HepG2 (cell line): Measurements from ENCODE around the gene DENND1C. TPM values are rescaled to one million over a fixed set of nuclear protein-coding genes. Genes with fewer than 3 reads are reported as not detected.

Experiments
- ATAC-seq: fragments of 200-7000 bp; cut with Tn5 transposase; 3 replicates; pipeline ENCODE4 v1.9.1; 2020; ENCODE audit warnings: mild to moderate bottlenecking, moderate library complexity
- BruUV-seq: library from RNA; stranded (reverse); fragments of 400-500 nt; replicated peaks from 2 replicates; lab custom pipeline; 2021; lab: Mats Ljungman, UMichigan
- CTCF ChIA-PET: fragments of 300-600 bp; formaldehyde crosslinking; extraction: SDS; loops from one replicate; lab custom pipeline; 2021; ENCODE audit warnings: low total read pairs, inconsistent platforms, low intra/inter-chr PET ratio; lab: Yijun Ruan, JAX
- POLR2A ChIA-PET: fragments of 350-600 bp; sonication (Branson Sonifier 250); formaldehyde crosslinking; loops from one replicate; lab custom pipeline; 2020; ENCODE audit warnings: antibody characterized with exemption, inconsistent platforms; lab: Yijun Ruan, JAX
- DNase-seq: peaks from one replicate; pipeline ENCODE4 v3.0.0-alpha.2; 2015; ENCODE audit warnings: low spot score
- FAIRE-seq: peaks from 3 replicates; lab custom pipeline; 2011; peaks lifted over from hg19 to GRCh38; lab: Jason Lieb, UNC
- H2AFZ ChIP-seq: one replicate; pipeline ENCODE4 v1.6.1; 2011; ENCODE audit warnings: low read length, inconsistent platforms
- H3K27ac ChIP-seq: fragments of 300-600 bp; 3 replicates; pipeline ENCODE4 v1.8.0; 2011; ENCODE audit warnings: mixed run types, mild to moderate bottlenecking, mixed read lengths, low read length, inconsistent platforms; ENCODE audit not compliant: insufficient read depth; ENCODE audit errors: extremely low read length
- H3K27me3 ChIP-seq, 2 experiments: fragments of 200-600 bp in 1 of 2; 2 replicates in 1 of 2; 3 replicates in 1 of 2; pipeline versions ENCODE4 v1.6.0 to v1.8.0; 2011; ENCODE audit warnings: low read length in 2 of 2, mild to moderate bottlenecking in 2 of 2, moderate library complexity in 2 of 2, inconsistent platforms in 1 of 2; ENCODE audit not compliant: insufficient read depth in 2 of 2, control insufficient read depth in 1 of 2
- H3K36me3 ChIP-seq, 2 experiments: fragments of 200-600 bp in 1 of 2; replicated peaks in 1 of 2; 2 replicates in 1 of 2; 3 replicates in 1 of 2; pipeline versions ENCODE4 v1.5.1 to v1.8.0; 2011; ENCODE audit warnings: low read length in 2 of 2, inconsistent platforms in 1 of 2; ENCODE audit not compliant: insufficient read depth in 2 of 2, control insufficient read depth in 1 of 2
- H3K4me1 ChIP-seq: 2 replicates; pipeline ENCODE4 v1.5.1; 2012; ENCODE audit warnings: low read length, inconsistent platforms; ENCODE audit not compliant: insufficient read depth
- H3K4me2 ChIP-seq: 2 replicates; pipeline ENCODE4 v1.6.0; 2011; ENCODE audit warnings: low read depth, low read length, inconsistent platforms
- H3K4me3 ChIP-seq, 3 experiments: fragments of 200-600 bp in 1 of 3; sonication (generic), shearing (Covaris generic) in 1 of 3; replicated peaks in 1 of 3; 2 replicates each; pipeline ENCODE4 v1.5.1; 2011 to 2016; ENCODE audit warnings: low read length in 3 of 3, inconsistent platforms in 2 of 3, low read depth in 2 of 3, mild to moderate bottlenecking in 2 of 3, control low read depth in 1 of 3, mixed read lengths in 1 of 3; ENCODE audit not compliant: insufficient read depth in 1 of 3
- H3K79me2 ChIP-seq: one replicate; pipeline ENCODE4 v1.6.1; 2011; ENCODE audit warnings: low read length, inconsistent platforms; ENCODE audit not compliant: insufficient read depth
- H3K9ac ChIP-seq: 2 replicates; pipeline ENCODE4 v1.6.0; 2011; ENCODE audit warnings: mild to moderate bottlenecking, low read depth, low read length, inconsistent platforms; ENCODE audit not compliant: insufficient read depth
- H3K9me3 ChIP-seq: 2 replicates; pipeline ENCODE4 v1.5.1; 2012; ENCODE audit warnings: mild to moderate bottlenecking, low read length
- H4K20me1 ChIP-seq: 2 replicates; pipeline ENCODE4 v1.6.0; 2011; ENCODE audit warnings: inconsistent platforms, mild to moderate bottlenecking, low read length, moderate library complexity; ENCODE audit not compliant: insufficient read depth
- ATM ChIP-seq: fragments of 450-650 bp; IDR thresholded peaks from 2 replicates; pipeline ENCODE4 v1.7.1; 2017; ENCODE audit warnings: mild to moderate bottlenecking, borderline replicate concordance
- ELF3 ChIP-seq: IDR thresholded peaks from 2 replicates; pipeline ENCODE4 v1.6.1; 2016; ENCODE audit warnings: missing genetic modification reagents, missing compliant biosample characterization
- MXI1 ChIP-seq: IDR thresholded peaks from 3 replicates; pipeline ENCODE4 v1.6.1; 2012; ENCODE audit warnings: low read depth, low read length, inconsistent platforms, borderline replicate concordance
- POLR2AphosphoS5 ChIP-seq: IDR thresholded peaks from 2 replicates; pipeline ENCODE4 v1.6.1; 2012; ENCODE audit warnings: low read depth, low read length
- SP140L ChIP-seq: sonication (generic); formaldehyde crosslinking; IDR thresholded peaks from 2 replicates; pipeline ENCODE4 v1.4.0; 2020; ENCODE audit warnings: missing genetic modification reagents, borderline replicate concordance
- ZFP82 ChIP-seq: sonication (generic); formaldehyde crosslinking; IDR thresholded peaks from 2 replicates; pipeline ENCODE4 v1.5.1; 2020; ENCODE audit warnings: mild to moderate bottlenecking, missing genetic modification reagents, borderline replicate concordance
- ZNF7 ChIP-seq: IDR thresholded peaks from 2 replicates; pipeline ENCODE4 v1.6.1; 2016; ENCODE audit warnings: missing biosample characterization, missing genetic modification reagents
- WGBS: methylation state at CpG from one replicate; pipeline ENCODE4 v1.1.6; 2017; ENCODE audit warnings: low lambda C conversion rate; 5-methylcytosine and 5-hydroxymethylcytosine counted together
- in situ Hi-C: cut with HindIII; loops from 2 replicates; pipeline ENCODE4 v1.10.0; 2017; ENCODE audit warnings: low pct_unique_long_range_greater_than_20kb; ENCODE audit not compliant: extremely low pct_ligation_motif_present
- intact Hi-C: fragments of 100-400 bp; cut with micrococcal nuclease; formaldehyde crosslinking; loops from one replicate; pipeline ENCODE4 v1.10.0; 2022; ENCODE audit not compliant: unreplicated experiment
- polyA plus RNA-seq, 8 experiments: library from polyadenylated mRNA; depleted of rRNA in 3 of 8; stranded (reverse) in 7 of 8; unstranded in 1 of 8; fragments of >200 nt; fragmentation: Illumina TruSeq in 4 of 8; extraction: Trizol in 4 of 8; gene quantifications; 2 replicates each; pipeline versions ENCODE4 v1.2.1 to v1.2.3, GENCODE V29; 2011 to 2016; ENCODE audit warnings: low read depth in 4 of 8, missing spikeins in 1 of 8, mixed read lengths in 1 of 8; ENCODE audit not compliant: insufficient read depth in 1 of 8
- total RNA-seq, 5 experiments: library from RNA; depleted of rRNA; stranded (reverse); fragments of >200 nt; fragmentation: Illumina TruSeq; extraction: Trizol; gene quantifications; 2 replicates each; pipeline ENCODE4 v1.2.3, GENCODE V29; 2016; ENCODE audit warnings: low read depth in 1 of 5
- TF ChIP-seq, protein P1 (sequence below): sonication (generic); formaldehyde crosslinking; IDR thresholded peaks from 2 replicates; pipeline ENCODE4 v1.9.0; 2022; ENCODE audit warnings: missing genetic modification reagents, mild to moderate bottlenecking, borderline replicate concordance
- TF ChIP-seq, protein P2 (sequence below): sonication (generic); formaldehyde crosslinking; IDR thresholded peaks from 2 replicates; pipeline ENCODE4 v1.4.0; 2020; ENCODE audit warnings: missing genetic modification reagents
- TF ChIP-seq, protein P3 (sequence below): sonication (generic); formaldehyde crosslinking; IDR thresholded peaks from 2 replicates; pipeline ENCODE4 v1.4.0; 2020; ENCODE audit warnings: low read depth, mild to moderate bottlenecking, missing genetic modification reagents
- TF ChIP-seq, protein P4 (sequence below): sonication (generic); formaldehyde crosslinking; IDR thresholded peaks from 2 replicates; pipeline ENCODE4 v1.5.0; 2020; ENCODE audit warnings: mild to moderate bottlenecking, missing genetic modification reagents, borderline replicate concordance

DENND1C gene
- total and polyA plus RNA-seq, 2 of the 13 experiments (the other 11 are each of a cell fraction or from before 2014, with no cell fraction given) = 0.04 to 0.73 TPM

DNA sequence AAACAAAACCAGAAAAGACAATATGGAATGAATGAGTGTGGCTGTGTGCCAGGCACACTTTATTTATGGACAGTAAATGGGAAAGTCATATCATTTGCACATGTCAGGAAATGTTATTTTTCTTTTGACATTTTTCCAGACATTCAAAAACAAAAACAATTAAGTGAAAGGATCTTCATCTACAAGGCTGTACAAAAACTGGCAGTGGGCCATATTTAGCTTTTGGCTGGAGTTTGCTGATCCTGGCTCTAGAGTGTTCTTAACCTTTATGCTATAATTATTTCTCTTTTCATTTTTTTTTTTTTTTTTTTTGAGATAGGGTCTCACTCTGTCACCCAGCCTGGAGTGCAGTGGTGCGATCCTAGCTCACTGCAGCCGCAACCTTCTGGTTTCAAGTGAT is 42.7 kb upstream of the DENND1C start:
- no TSS peak for BruUV-seq
- H3K4me1 ChIP-seq = peaks cover 22% of the 10 kb centered on the region
- no peaks in the 10 kb centered on the region for H3K79me2 ChIP-seq
- FAIRE-seq (no peak), DNase-seq (no peak)
- no peaks in the 10 kb centered on the region for H4K20me1 ChIP-seq
- H3K27ac ChIP-seq = no peak overlapping the region
- H3K9ac ChIP-seq = no peak overlapping the region
- WGBS = 61% methylated on average over 2 of the region's 2 CpGs
- no peaks in the 10 kb centered on the region for H3K27me3 ChIP-seq
- H2AFZ ChIP-seq = no peak overlapping the region
- POLR2A ChIA-PET = no interaction called here
- H3K36me3 ChIP-seq = no peaks in the 10 kb centered on the region
- TF ChIP-seq ZNF7 (no peak), MXI1 (no peak), ATM (no peak), ZFP82 (CRISPR knock-in tag) (no peak), ELF3 (CRISPR knock-in tag) (no peak), SP140L (no peak), POLR2AphosphoS5 (no peak)
- TF ChIP-seq, protein P1, sequence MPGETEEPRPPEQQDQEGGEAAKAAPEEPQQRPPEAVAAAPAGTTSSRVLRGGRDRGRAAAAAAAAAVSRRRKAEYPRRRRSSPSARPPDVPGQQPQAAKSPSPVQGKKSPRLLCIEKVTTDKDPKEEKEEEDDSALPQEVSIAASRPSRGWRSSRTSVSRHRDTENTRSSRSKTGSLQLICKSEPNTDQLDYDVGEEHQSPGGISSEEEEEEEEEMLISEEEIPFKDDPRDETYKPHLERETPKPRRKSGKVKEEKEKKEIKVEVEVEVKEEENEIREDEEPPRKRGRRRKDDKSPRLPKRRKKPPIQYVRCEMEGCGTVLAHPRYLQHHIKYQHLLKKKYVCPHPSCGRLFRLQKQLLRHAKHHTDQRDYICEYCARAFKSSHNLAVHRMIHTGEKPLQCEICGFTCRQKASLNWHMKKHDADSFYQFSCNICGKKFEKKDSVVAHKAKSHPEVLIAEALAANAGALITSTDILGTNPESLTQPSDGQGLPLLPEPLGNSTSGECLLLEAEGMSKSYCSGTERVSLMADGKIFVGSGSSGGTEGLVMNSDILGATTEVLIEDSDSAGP (CRISPR knock-in tag) = no peak
- TF ChIP-seq, protein P2, sequence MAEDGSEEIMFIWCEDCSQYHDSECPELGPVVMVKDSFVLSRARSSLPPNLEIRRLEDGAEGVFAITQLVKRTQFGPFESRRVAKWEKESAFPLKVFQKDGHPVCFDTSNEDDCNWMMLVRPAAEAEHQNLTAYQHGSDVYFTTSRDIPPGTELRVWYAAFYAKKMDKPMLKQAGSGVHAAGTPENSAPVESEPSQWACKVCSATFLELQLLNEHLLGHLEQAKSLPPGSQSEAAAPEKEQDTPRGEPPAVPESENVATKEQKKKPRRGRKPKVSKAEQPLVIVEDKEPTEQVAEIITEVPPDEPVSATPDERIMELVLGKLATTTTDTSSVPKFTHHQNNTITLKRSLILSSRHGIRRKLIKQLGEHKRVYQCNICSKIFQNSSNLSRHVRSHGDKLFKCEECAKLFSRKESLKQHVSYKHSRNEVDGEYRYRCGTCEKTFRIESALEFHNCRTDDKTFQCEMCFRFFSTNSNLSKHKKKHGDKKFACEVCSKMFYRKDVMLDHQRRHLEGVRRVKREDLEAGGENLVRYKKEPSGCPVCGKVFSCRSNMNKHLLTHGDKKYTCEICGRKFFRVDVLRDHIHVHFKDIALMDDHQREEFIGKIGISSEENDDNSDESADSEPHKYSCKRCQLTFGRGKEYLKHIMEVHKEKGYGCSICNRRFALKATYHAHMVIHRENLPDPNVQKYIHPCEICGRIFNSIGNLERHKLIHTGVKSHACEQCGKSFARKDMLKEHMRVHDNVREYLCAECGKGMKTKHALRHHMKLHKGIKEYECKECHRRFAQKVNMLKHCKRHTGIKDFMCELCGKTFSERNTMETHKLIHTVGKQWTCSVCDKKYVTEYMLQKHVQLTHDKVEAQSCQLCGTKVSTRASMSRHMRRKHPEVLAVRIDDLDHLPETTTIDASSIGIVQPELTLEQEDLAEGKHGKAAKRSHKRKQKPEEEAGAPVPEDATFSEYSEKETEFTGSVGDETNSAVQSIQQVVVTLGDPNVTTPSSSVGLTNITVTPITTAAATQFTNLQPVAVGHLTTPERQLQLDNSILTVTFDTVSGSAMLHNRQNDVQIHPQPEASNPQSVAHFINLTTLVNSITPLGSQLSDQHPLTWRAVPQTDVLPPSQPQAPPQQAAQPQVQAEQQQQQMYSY (CRISPR knock-in tag) = no peak
- TF ChIP-seq, protein P3, sequence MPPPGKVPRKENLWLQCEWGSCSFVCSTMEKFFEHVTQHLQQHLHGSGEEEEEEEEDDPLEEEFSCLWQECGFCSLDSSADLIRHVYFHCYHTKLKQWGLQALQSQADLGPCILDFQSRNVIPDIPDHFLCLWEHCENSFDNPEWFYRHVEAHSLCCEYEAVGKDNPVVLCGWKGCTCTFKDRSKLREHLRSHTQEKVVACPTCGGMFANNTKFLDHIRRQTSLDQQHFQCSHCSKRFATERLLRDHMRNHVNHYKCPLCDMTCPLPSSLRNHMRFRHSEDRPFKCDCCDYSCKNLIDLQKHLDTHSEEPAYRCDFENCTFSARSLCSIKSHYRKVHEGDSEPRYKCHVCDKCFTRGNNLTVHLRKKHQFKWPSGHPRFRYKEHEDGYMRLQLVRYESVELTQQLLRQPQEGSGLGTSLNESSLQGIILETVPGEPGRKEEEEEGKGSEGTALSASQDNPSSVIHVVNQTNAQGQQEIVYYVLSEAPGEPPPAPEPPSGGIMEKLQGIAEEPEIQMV (CRISPR knock-in tag) = no peak
- TF ChIP-seq, protein P4, sequence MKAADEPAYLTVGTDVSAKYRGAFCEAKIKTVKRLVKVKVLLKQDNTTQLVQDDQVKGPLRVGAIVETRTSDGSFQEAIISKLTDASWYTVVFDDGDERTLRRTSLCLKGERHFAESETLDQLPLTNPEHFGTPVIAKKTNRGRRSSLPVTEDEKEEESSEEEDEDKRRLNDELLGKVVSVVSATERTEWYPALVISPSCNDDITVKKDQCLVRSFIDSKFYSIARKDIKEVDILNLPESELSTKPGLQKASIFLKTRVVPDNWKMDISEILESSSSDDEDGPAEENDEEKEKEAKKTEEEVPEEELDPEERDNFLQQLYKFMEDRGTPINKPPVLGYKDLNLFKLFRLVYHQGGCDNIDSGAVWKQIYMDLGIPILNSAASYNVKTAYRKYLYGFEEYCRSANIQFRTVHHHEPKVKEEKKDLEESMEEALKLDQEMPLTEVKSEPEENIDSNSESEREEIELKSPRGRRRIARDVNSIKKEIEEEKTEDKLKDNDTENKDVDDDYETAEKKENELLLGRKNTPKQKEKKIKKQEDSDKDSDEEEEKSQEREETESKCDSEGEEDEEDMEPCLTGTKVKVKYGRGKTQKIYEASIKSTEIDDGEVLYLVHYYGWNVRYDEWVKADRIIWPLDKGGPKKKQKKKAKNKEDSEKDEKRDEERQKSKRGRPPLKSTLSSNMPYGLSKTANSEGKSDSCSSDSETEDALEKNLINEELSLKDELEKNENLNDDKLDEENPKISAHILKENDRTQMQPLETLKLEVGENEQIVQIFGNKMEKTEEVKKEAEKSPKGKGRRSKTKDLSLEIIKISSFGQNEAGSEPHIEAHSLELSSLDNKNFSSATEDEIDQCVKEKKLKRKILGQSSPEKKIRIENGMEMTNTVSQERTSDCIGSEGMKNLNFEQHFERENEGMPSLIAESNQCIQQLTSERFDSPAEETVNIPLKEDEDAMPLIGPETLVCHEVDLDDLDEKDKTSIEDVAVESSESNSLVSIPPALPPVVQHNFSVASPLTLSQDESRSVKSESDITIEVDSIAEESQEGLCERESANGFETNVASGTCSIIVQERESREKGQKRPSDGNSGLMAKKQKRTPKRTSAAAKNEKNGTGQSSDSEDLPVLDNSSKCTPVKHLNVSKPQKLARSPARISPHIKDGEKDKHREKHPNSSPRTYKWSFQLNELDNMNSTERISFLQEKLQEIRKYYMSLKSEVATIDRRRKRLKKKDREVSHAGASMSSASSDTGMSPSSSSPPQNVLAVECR (CRISPR knock-in tag) = no peak
- TF ChIP-seq, all 625 proteins: peak for 0
- Histone ChIP-seq H3K4me3 (no peak overlapping the region), H3K4me2 (no peak overlapping the region), H3K9me3 (no peaks in the 10 kb centered on the region)
- CTCF ChIA-PET = no interaction called here
- no peak for ATAC-seq
- intact Hi-C loops (no loop called here), in situ Hi-C loops (no loop called here)
